Non-pigmented ciliary epithelial cell (primary cell): ENCODE measurements around the gene POC1B.

Experiments used
- DNase-seq: peaks from one replicate; pipeline ENCODE4 v3.0.0-alpha.2; 2010; ENCODE audit warnings: low read depth

The POC1B gene

DNA sequence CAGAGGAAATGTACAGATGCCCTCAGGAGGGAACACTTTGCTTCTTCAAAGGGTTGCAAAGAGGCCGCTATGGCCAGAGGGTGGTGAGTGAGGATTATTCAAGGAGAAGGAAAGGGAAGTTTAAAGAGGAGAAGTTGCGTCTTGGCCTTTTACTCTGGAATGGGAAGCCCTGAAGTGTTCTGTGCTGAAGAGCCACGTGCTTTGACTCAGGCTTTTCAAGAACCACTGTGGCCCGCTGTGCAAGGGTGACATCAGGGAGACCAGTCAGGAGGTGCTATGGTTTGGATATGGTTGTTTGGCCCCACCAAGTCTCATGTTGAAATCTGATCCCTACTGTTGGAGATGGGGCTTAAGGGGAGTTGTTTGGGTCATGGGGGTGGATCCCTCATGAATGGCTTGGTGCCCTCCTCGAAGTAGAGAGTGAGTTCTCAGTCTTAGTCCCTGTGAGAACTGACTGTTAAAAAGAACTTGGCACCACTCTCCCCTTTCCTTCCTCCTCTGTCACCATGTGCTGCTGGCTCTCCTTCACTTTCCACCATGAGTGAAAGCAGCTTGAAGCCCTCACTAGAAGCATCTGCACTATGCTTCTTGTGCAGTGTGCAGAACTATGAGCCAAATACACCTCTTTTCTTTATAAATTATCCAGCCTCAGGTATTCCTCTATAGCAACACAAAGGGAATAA lies 107.5 kb downstream of the POC1B start:
- no peak for DNase-seq

DNA sequence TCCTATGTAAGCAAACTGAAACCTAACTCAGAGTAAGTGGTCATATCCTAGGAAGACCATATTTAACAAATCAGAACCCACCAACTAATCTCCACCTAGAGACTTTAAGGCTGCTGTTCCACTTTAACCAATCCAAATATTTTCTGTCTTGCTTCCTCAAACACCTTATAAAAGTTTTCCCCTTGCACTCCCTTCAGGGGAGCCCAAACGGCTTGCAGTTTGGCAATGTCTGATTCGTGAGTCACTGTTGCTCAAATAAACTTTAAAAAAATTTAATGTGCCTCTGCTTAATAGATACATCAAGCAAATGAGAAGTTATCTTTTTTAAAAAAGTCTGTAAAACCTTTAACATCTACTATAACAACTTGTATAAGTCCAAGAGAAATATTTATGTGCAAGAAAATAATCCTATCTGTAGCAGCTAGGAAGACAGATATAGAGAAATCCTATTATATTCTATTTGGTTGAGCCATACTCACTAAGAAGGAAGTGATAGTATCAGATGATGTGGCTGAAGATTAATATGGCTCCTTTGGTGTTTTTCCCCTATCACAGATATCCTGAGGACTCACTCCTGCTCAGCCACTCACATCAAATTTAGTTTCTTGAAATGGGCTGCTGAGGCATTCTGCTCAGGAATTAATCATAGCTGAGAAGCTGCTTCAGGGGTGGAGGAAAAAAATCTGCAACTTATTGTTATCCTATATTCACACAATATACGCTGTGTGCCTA lies 108.4 kb downstream of the POC1B start:
- no peak for DNase-seq

DNA sequence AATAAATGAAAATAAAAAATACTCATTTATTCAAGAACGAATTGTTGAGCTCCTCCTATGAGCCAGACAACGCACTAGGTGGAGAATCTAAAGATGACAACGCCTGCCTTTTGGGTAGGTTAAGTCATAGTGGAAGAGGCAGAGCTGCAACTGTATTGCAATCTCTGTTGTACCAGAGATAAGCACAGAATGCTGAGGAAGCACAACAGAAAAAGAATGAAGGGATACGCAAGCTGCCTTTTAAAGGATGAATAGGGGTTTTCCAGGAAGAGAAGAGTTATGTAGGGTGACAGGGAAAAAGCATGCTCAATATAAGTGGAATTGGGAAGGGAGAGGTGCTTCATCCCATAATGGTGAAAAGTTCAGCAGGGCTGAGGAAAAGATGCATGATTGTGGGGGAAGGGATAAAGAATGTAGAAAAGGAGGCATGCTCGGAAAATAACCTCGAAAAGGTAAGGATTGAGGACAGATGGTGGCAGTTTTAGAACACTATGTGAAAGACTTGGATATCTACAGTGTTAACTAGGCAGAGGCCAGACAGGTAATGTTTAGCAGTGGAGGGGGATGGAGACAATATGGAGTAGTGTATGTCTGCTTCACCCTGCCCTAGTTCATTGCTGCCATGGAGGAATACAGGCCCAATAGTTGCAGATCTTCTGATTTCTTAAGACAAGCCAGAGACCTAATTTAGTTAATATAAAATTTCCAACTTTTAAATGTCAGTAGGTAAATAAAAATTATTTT lies 109.6 kb downstream of the POC1B start:
- no peak for DNase-seq

DNA sequence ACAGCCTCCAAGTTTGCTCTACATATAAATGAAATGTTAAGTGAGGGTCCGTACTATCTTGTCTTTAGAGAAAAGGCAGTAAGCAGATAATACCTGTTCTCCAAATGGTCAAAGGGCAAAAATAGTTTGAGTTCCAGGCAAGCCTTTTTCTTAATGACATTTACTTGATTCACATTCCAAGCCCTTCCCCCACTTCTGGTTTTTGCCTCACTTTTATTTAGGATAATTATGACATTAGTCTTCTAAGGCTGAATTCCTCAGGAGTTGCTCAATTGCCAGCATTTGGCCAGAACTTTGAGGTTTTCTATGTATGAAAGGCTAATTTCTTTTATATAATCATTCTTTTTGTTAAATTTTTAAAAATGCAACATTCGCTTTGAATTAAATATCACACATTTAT lies 111.0 kb downstream of the POC1B start:
- peak; percentile 47 for DNase-seq

DNA sequence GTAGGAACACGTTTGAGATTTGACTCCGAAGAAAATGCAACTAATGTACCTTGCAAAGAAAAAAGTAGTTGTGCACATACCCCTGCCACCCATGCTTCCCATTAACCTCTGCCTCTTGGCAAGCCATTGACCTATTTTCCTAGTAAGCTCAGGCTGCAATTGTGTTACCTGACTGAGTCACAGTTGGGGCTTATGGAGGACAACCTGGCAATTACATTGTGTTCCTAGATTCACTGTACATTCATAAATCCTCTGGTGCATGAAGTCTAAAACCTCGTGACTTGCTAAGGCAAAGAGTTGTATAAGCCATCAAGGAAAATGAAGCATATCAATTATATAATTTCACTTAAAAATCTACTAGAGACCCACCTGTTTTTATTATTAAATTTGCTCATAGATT lies 111.5 kb downstream of the POC1B start:
- no peak for DNase-seq

DNA sequence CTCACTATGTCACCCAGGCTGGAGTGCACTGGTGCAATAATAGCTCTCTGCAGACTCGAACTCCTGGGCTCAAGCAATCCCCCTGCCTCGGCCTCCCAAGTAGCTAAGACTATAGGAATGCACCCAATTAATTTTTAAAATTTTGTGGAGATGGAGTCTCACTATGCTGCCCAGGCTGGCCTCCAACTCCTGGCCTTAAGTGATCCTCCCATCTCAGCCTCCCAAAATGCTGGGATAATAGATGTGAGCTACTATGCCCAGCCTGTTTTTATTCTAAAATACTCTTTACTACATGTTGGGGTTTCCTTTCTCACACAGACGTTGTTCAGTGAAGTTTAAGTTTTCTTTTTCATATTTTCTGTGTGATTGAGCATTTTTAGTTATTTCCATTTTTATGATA lies 112.6 kb downstream of the POC1B start:
- DNase-seq = no peak

DNA sequence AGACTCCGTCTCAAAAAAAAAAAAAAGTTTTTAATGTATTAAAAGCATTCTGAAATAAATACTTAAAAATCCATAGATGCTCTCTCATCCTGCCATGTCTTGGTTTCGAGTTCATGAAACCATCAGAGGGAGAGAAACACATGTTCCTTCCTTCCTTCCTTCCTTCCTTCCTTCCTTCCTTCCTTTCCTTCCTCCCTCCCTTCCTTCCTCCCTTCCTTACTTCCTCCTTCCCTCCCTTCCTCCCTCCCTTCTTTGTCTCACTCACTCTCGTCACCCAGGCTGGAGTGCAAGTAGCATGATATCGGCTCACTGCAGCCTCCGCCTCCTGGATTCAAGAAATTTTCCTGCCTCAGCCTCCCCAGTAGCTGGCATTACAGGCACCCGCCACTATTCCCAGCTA lies 113.2 kb downstream of the POC1B start:
- no peak for DNase-seq

DNA sequence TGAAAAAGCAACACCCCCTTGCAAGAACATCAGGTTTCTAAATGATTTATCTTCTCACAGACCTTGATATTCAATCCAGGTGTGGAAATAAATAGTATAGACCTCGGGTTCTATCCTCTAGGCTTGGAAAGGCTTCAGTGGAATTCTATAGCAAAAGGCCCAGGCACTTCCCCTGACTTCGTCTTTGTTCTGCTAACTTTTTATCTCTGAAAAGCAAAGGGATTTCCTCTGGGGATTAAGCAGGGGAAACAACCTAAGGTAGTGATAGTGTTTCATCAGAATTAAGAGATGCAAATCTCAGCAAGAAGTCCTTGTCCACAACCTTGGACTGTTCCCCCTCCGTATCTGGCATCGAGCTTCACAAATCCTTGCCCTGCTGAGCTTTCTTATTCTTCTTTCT lies 114.0 kb downstream of the POC1B start:
- DNase-seq = no peak

DNA sequence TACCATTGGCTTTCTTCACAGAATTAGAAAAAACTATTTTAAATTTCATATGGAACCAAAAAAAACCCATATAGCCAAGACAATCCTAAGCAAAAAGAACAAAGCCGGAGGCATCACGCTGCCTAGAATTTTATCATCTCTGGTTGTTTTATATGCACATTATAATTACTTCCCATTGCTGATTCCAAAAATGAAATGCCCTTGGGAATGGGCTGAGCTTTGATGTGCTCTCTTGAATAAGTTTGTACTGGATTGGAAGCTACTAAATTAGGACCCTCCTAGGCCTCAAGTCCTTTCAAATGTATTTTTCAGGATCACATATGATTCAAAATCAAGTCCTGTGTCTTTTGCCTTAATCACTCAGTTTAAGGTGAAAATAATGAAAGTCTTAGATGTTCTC lies 114.6 kb downstream of the POC1B start:
- DNase-seq = no peak

DNA sequence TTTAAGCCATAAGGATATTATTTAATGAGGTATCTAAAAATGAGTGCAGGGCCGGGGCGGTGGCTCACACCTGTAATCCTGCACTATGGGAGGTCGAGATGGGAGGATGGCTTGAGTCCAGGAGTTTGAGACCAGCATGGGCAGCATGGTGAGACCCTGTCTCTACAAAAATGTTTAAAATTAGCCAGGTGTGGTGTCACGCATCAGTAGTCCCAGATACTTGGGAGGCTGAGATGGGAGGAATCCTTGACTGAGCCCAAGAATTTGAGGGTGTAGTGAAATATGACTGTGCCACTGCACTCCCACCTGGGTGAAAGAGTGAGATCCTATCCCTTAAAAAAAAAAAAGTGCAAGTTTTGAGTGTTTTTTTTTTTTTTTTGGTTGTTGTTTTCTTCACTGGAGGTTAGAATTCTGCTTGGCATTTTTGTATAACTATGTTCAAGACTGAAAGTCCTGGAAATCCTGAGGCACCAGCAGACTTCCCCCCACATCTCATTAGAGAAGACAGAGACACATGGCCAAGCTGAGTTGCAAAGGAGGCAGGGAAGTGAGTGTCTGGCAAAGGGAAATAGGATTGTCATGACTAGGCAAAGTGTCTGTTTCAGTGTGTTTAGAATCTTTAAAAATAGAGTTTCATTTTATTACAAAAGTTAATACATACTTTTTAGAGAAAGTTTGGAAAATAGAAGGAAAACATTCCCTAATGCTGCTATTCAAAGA lies 120.1 kb downstream of the POC1B start:
- no peak for DNase-seq

DNA sequence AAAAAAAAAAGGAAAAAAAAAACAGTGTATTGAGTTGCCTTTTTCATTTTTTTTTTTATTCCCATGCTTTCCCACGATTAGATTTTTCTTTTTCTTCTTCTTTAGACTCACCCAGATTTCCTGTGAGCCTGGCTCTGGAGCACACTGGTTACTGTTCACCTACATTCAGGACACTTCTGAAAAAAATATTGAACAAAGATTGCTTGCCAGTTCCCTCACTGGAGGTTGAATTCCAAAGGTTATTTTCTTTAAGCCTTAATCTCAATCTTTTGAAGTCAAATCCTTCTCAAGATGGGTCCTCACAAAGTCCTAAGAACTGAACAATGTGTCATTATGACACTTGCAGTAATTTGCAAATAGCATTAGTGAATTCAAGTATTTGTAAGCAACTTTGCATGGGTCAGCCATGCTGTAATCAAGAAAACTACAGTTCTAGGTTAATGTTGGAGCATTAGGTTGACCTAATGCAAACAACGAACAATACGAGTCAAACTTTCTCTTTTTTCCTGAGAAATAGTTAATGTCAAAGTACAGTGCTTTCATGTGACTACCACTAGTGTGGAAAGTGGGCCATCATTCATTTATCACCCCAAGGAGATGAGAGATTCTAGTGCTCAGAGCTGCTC lies 124.3 kb downstream of the POC1B start:
- DNase-seq = no peak

DNA sequence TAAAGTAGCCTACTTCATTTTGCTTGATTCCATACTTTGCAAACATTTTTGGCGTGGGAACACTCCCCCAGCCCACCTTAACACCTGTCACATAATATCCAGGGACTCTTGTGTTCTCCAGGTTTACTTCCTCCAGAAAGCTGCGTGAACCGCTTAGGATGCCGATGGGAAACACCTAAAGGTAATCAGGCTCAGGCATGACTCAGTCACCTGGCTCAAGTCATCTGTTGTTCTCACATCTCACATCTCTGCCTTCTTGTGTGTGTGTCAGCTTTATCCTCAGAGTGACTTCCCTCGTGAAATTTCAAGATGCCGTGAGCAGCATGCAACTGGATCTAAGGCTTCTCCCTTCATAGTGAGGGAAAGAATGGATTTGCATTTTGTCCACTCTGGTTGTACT lies 125.4 kb downstream of the POC1B start:
- no peak for DNase-seq

DNA sequence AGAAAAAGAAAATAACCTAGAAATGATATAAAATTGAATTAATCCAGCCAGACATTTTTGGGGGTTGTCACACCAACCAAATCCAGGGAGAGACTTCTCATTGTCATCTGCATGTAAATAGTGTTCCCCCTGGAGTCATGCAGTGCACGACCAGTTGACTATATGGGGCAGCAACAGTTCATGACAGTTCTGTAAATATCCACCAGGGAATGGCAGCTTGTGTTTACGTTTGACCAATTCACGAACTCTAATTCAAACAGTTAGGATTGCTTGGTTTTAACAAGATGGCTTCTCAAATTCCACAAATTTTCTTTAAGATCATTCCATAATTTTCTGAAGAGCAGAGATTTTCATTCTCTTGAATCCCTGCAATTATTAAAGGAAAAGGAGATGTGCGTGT lies 130.1 kb downstream of the POC1B start:
- no peak for DNase-seq

DNA sequence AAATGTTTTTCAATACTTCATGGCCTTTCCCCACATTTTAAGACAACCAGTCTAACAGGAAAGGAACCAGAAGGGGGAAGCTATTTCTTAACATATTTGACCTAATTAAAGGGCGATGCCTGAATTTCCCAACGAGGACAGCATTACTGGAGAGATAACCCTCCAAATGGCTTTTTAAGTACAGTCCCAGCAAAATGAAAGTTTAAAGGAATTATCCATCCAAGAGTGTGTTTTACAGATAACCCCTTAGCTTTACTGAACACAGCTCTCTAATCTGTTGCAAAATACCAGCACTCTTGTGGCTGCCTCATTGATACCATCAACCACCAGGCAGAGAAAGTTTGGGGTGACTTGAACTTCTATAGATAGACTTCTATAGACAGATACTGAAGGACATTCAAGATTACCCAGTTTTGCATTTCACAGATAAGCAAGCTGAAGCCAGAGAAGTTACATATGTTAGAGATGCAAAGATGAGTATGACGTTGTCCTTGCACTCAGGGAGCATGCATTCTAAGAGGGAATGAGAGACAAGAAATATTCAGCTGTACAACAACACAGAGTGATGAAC lies 132.2 kb downstream of the POC1B start:
- DNase-seq = no peak

DNA sequence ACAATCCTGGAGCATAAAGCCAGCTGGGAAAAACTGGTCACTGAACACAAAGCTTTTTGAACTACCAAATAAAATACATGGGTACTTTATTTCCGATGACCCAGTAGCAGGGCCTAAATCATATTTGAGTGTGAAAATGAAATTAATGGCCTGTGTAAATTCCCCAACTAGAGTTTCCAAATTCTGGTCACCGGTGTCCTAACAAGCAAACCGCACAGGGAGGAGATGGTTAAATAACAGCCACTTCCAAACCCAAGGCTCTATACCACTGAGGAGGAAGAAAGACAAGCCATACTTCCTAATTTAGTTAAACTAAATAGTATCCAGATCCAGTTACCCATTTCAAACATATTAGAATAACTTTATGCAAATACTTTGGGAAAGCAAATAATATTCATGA lies 133.5 kb downstream of the POC1B start:
- no peak for DNase-seq

DNA sequence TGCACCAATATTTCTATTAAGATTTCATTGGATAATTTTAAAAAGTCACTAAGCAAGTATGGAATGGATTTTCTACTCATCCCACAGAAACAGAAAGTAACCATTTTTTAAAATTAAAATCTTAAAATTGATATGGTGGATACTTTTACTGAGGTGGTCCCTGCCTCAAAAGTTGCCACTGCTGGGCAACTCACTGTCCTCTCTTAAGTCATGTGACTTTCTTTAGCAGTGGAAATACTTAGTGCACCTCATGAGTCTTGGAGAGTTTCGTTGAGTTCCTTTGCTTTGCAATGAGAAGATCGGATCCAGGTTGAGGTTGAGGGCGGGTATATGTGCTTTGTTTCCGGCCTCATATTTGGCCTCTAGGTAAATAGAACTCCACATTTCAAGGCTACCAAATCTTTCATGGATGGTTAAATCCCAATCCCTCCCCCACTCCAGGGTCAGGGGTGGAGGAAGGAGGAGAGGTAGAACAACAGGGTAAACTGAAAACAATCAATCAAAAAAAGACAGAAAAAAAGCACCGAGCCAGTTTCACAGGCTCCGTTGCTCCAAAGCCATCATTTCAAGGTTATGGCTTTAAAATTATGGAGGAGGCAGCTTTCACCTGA lies 134.0 kb downstream of the POC1B start:
- no peak for DNase-seq

DNA sequence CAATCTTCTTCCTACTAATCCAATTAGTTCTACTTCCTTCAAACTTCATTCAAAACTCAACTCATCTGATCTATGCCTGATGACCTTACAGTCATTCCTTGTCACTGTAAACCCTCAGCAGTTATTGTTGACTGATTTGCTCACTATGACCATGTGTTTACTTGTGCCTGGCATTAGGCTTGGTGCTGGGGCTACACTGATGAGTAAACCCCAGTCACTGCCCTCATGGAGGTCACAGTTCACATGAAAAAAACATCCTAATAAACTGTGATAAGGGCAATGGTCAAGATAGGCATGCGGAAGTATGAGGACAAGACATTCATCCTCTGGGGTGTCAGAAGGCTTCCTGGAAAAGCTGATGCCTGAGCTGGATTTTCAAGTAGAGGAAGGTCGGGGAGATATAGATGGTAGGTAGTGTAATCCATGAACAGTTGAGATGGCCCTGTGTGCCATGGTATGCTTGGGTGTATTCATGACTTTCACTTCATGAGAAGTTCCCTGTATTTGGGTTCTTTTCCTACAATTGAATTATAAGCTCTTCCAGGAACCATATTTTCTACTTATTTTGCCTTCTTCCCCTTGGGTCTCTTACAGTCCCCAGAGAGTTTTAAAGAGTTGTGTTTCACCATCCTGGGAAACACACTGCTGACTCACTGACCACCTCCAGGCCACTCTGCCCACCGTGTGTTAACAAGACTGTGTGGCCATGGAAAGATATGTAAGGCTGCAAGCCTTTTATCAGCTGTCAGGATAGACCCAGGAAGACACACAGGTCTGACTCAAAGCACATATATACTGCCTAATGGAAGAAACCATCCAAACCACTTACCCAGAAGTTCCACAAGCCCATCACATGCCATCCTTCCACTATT lies 134.8 kb downstream of the POC1B start:
- peak; percentile 61 for DNase-seq

DNA sequence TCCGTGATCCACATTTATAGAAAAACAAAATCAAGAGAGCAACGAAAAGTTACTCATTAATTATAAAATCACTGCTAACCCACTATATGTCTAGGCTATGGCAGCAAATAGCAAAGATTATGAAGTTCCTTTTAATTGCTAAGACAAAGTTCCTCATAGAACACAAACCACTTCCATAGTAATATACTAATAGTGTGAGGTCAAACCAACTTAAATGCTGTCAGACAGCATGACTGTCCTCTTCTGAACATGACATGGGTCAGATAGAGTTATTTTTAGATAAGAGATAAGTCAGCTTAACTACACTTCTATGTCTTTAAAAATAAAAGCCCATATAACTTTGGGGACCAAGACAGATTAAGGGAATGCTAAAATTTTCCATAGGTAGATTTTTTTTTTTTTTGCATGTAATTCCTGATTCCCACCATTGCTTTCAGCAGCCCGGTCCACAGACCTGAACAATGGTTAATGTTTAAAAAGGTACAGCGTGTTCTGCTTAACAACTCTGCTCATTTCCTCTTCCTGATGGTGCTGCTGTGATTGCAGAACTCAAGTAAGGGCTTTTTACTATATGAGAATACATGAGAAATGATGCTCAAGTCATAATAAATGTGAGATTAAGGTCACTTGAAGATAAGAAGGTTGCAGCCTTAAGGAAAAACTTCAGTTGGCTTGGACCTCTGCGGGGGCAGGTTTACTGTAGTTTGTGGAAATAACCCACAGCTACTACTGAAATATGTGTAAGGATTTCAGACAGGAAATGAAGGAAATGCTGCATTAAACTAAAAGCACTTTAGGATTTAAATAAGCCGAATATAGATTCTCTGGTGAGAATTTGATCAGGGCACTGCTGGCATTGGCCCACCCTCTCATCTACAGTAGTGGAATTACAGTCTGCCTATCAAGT lies 135.8 kb downstream of the POC1B start:
- no peak for DNase-seq

DNA sequence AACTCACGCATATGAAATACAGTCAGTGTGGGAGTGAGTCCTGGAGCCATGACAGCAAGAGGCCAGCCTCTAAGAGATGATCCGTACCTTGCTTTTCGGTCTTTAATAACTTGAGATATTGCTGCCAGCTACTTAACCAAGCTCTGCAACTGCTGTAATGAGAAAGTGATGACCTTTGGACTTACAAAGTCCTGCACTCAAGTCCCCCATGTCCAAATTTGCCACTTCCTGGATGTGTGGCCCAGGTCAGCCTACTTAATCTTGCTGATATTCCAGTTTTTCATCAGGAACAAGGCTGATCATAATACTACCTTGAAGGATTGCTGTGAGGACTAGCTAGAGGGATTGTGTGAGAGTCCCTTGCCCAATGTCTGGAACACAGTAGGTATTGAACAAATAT lies 139.7 kb downstream of the POC1B start:
- DNase-seq = no peak
